ENCODE data around the gene ORM2. TPM values are rescaled to one million over a fixed set of nuclear protein-coding genes. Genes with fewer than 3 reads are reported as not detected.

Gene ORM2
- polyA plus RNA-seq, 3 donors, result 0.30 to 0.33 TPM; not detected in 1

- Histone ChIP-seq H3K4me1 (ENCODE audit: control insufficient read depth in 1 of 2, insufficient read depth in 2 of 2, low read length in 2 of 2) (no peaks in the 10 kb centered on the region), H3K4me3 (replicated peaks in 1 of 3; ENCODE audit: low read depth in 2 of 3, low read length in 3 of 3) (no peak overlapping the region), H3K4me2 (replicated peaks; ENCODE audit: extremely low read depth, low read length, poor library complexity, severe bottlenecking) (no peak overlapping the region), H4K20me1 (ENCODE audit: insufficient read depth, low read length) (peaks cover 87% of the 10 kb centered on the region), H3K36me3 (replicated peaks in 1 of 2; ENCODE audit: control insufficient read depth in 1 of 2, insufficient read depth in 2 of 2, low read length in 2 of 2) (peaks cover 94 to 98% of the 10 kb centered on the region in 2 donors), H3K27ac (ENCODE audit: low read depth in 1 of 2, low read length in 2 of 2) (peak overlapping the region in 1 of 2 donors; percentile 69), H3K27me3 (ENCODE audit: control insufficient read depth in 2 of 2, insufficient read depth in 2 of 2, low read length in 2 of 2) (no peaks in the 10 kb centered on the region), H3K9ac (ENCODE audit: insufficient read depth, low read length, poor library complexity, severe bottlenecking) (no peak overlapping the region), H3K79me2 (ENCODE audit: insufficient read depth, low read length) (peaks cover 16% of the 10 kb centered on the region), H3K9me3 (replicated peaks in 1 of 2; ENCODE audit: control insufficient read depth in 1 of 2, insufficient read depth in 1 of 2, low read length in 2 of 2) (no peaks in the 10 kb centered on the region), H2AFZ (ENCODE audit: insufficient read depth, low read depth, low read length, poor library complexity, severe bottlenecking) (no peak overlapping the region)
- DNase-seq, result no peak
- Mint-ChIP-seq H3K4me1 (peaks cover 17% of the 10 kb centered on the region), H3K9me3 (no peaks in the 10 kb centered on the region), H3K36me3 (peaks cover 82 to 96% of the 10 kb centered on the region in 2 donors), H3K27ac (peak overlapping the region; percentile 72 to 91 (median 85)), H3K4me3 (no peak overlapping the region), H3K27me3 (ENCODE audit: low read depth in 3 of 3) (no peaks in the 10 kb centered on the region)
- intact Hi-C loops (cut with micrococcal nuclease), result loop anchor here (5.0 to 10.0 kb wide), 4 partner anchors 37 to 305 kb away; partner anchors contain the start of genes AKNA (in 1 of the 2) and TEX53 (in 1 of the 2)
- no peak for TF ChIP-seq CTCF (IDR thresholded peaks at IDR 0.05)
- 58% methylated on average over 3 of the region's 10 CpGs for whole genome bisulfite sequencing (ENCODE audit: insufficient coverage)
Observed at GRCh38 chr9:114349713-114350480, 20.2 kb downstream of the ORM2 start.

- 84% methylated on average over 5 of the region's 16 CpGs for WGBS (ENCODE audit: insufficient coverage)
- Mint-ChIP-seq H3K4me3 (no peak overlapping the region), H3K27me3 (ENCODE audit: low read depth in 3 of 3) (no peaks in the 10 kb centered on the region), H3K27ac (peak overlapping the region in 6 of 7 donors; percentile 65 to 91 (median 82)), H3K36me3 (peaks cover 82 to 96% of the 10 kb centered on the region in 2 donors), H3K4me1 (peaks cover 17% of the 10 kb centered on the region), H3K9me3 (no peaks in the 10 kb centered on the region)
- peaks cover 16% of the 10 kb centered on the region for H3K79me2 ChIP-seq (ENCODE audit: insufficient read depth, low read length)
- H3K27me3 ChIP-seq (ENCODE audit: control insufficient read depth in 2 of 2, insufficient read depth in 2 of 2, low read length in 2 of 2), result no peaks in the 10 kb centered on the region
- no peaks in the 10 kb centered on the region for H3K9me3 ChIP-seq (replicated peaks in 1 of 2; ENCODE audit: control insufficient read depth in 1 of 2, insufficient read depth in 1 of 2, low read length in 2 of 2)
- peak overlapping the region in 1 of 2 donors; percentile 69 for H3K27ac ChIP-seq (ENCODE audit: low read depth in 1 of 2, low read length in 2 of 2)
- no peak overlapping the region for H2AFZ ChIP-seq (ENCODE audit: insufficient read depth, low read depth, low read length, poor library complexity, severe bottlenecking)
- H4K20me1 ChIP-seq (ENCODE audit: insufficient read depth, low read length), result peaks cover 88% of the 10 kb centered on the region
- H3K9ac ChIP-seq (ENCODE audit: insufficient read depth, low read length, poor library complexity, severe bottlenecking), result no peak overlapping the region
- DNase-seq, result no peak
- TF ChIP-seq CTCF (IDR thresholded peaks at IDR 0.05), result no peak
- H3K4me2 ChIP-seq (replicated peaks; ENCODE audit: extremely low read depth, low read length, poor library complexity, severe bottlenecking), result no peak overlapping the region
- no peaks in the 10 kb centered on the region for H3K4me1 ChIP-seq (ENCODE audit: control insufficient read depth in 1 of 2, insufficient read depth in 2 of 2, low read length in 2 of 2)
- H3K36me3 ChIP-seq (replicated peaks in 1 of 2; ENCODE audit: control insufficient read depth in 1 of 2, insufficient read depth in 2 of 2, low read length in 2 of 2), result peaks cover 94 to 98% of the 10 kb centered on the region in 2 donors
- intact Hi-C loops (cut with micrococcal nuclease), result no loop called here
- no peak overlapping the region for H3K4me3 ChIP-seq (replicated peaks in 1 of 3; ENCODE audit: low read depth in 2 of 3, low read length in 3 of 3)
Observed at GRCh38 chr9:114350636-114351401, 21.1 kb downstream of the ORM2 start.

All from CD14-positive monocyte (primary cell).